ENCODE measurements around the gene N4BP2L1. TPM values are rescaled to one million over a fixed set of nuclear protein-coding genes. Genes with fewer than 3 reads are reported as not detected.

Gene N4BP2L1
- total RNA-seq, 1 donor from 2014 or later: 22.2 TPM

- intact Hi-C loops (cut with micrococcal nuclease): no loop called here
Observed at GRCh38 chr13:32432856-32433255, 4.9 kb upstream of the N4BP2L1 start.

GRCh38 chr13:32431361-32431760, 3.4 kb upstream of the N4BP2L1 start:
- intact Hi-C loops (cut with micrococcal nuclease): no loop called here

- intact Hi-C loops (cut with micrococcal nuclease): no loop called here
Observed at GRCh38 chr13:32430018-32430747, 2.3 kb upstream of the N4BP2L1 start.

GRCh38 chr13:32429433-32429909, 1.5 kb upstream of the N4BP2L1 start:
- intact Hi-C loops (cut with micrococcal nuclease): loop anchor here (2.0 to 10.0 kb wide), 8 partner anchors 397 to 1812 kb away; partner anchors contain the start of genes FRY and USPL1

- intact Hi-C loops (cut with micrococcal nuclease): loop anchor here (1.0 to 10.0 kb wide), 9 partner anchors 157 to 1812 kb away; partner anchors contain the start of genes FRY, PDS5B and USPL1
Observed at GRCh38 chr13:32428581-32429432, 877 bp upstream of the N4BP2L1 start.

- intact Hi-C loops (cut with micrococcal nuclease): loop anchor here (1.0 to 10.0 kb wide), 17 partner anchors 16 to 1810 kb away; partner anchors contain the start of genes BRCA2, FRY, N4BP2L2 and USPL1
Observed at GRCh38 chr13:32426990-32427851, 709 bp downstream of the N4BP2L1 start.

GRCh38 chr13:32426191-32426989, 1.5 kb downstream of the N4BP2L1 start:
- intact Hi-C loops (cut with micrococcal nuclease): loop anchor here (1.0 to 10.0 kb wide), 17 partner anchors 17 to 1809 kb away; partner anchors contain the start of genes BRCA2, FRY, N4BP2L2 and USPL1

GRCh38 chr13:32425158-32425557, 2.8 kb downstream of the N4BP2L1 start:
- intact Hi-C loops (cut with micrococcal nuclease): loop anchor here (5.0 to 10.0 kb wide), 7 partner anchors 393 to 1808 kb away; partner anchors contain the start of genes FRY and USPL1

- intact Hi-C loops (cut with micrococcal nuclease): loop anchor here (10.0 kb wide), 1 partner anchor 1679 kb away; no protein-coding TSS in a partner anchor
Observed at GRCh38 chr13:32423592-32423991, 4.3 kb downstream of the N4BP2L1 start.

GRCh38 chr13:32419862-32420261, 8.1 kb downstream of the N4BP2L1 start:
- intact Hi-C loops (cut with micrococcal nuclease): loop anchor here (10.0 kb wide), 1 partner anchor 1675 kb away; no protein-coding TSS in a partner anchor

GRCh38 chr13:32417995-32418394, 9.9 kb downstream of the N4BP2L1 start:
- intact Hi-C loops (cut with micrococcal nuclease): no loop called here

GRCh38 chr13:32415019-32415418, 12.9 kb downstream of the N4BP2L1 start:
- intact Hi-C loops (cut with micrococcal nuclease): no loop called here

- intact Hi-C loops (cut with micrococcal nuclease): no loop called here
Observed at GRCh38 chr13:32414580-32414979, 13.3 kb downstream of the N4BP2L1 start.

GRCh38 chr13:32413284-32413683, 14.6 kb downstream of the N4BP2L1 start:
- intact Hi-C loops (cut with micrococcal nuclease): no loop called here

GRCh38 chr13:32409561-32410421, 18.1 kb downstream of the N4BP2L1 start:
- intact Hi-C loops (cut with micrococcal nuclease): no loop called here

- intact Hi-C loops (cut with micrococcal nuclease): no loop called here
Observed at GRCh38 chr13:32409001-32409313, 19.0 kb downstream of the N4BP2L1 start.

GRCh38 chr13:32408296-32409000, 19.5 kb downstream of the N4BP2L1 start:
- intact Hi-C loops (cut with micrococcal nuclease): loop anchor here (1.0 kb wide), 1 partner anchor 18 kb away; no protein-coding TSS in a partner anchor

GRCh38 chr13:32407854-32408253, 20.1 kb downstream of the N4BP2L1 start:
- intact Hi-C loops (cut with micrococcal nuclease): loop anchor here (1.0 kb wide), 1 partner anchor 18 kb away; no protein-coding TSS in a partner anchor
